HK-2 (cell line): ENCODE data around the gene STAG1.
"Not testable (repeated sequence)": the region's sequence is repeated elsewhere in the genome, so short reads cannot be mapped to it uniquely, and the experiment has no call there.

ENCODE experiments used
- DNase-seq: peaks from one replicate; pipeline ENCODE4 v3.0.0-alpha.2; 2018; ENCODE audit not compliant: unreplicated experiment

Gene STAG1

DNA sequence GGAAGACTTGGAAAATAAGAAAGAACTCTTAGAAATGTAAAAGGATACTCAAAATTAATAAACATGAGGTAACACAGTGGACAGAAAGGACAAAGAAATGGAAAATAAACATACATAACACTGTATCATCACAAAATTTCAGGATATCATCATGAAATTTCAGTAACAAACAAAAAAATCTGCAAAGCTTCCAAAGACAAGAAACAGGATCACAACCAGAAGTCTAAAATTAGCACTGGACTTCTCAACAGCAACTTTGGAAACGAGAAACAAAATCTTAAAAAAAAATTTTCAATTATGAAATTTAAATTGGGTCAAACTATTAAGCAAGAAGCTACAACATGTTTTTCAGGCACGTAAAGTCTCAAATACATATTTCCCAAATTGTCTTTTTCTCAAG, 238.8 kb downstream of the STAG1 start:
- DNase-seq, result no peak

DNA sequence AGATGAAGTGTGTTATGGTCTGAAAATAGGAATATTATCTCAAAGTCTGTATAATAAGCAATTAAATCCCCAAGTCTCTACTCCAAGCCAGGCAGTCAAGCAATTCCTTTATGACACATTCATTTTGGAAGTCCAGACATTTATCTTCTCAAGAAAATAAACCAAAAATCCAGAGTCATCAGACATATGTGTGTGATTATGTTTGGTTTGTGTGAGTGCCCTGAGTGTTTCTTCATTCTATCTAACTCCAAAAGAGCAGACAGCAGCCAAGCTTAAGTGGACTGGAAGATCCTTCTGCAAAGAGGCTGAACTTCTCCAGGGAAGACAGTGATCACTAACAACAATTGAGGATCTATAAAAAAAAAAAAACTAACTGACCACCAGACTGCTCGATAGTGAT, 239.8 kb downstream of the STAG1 start:
- no peak for DNase-seq

GRCh38 chr3:136505676-136506075, 246.5 kb downstream of the STAG1 start:
- DNase-seq, result no peak

DNA sequence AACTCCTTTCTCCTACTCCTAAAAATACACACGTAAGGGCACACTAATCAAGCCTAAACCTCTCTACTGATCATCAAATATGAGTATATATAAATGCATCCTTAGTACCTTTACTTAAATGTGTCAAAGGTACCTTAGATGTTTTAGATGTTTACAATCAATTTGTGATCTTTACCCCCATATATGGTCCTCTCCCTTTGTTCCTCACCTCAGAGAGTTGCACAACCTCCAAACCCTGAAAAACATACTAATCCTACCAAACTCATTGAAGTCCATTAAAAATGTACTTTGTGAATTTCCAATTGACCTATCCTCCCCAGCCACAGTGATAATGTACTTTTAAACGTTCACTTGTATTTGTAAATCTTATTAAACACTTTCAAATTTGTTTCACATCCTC, 249.1 kb downstream of the STAG1 start:
- DNase-seq, result no peak

DNA sequence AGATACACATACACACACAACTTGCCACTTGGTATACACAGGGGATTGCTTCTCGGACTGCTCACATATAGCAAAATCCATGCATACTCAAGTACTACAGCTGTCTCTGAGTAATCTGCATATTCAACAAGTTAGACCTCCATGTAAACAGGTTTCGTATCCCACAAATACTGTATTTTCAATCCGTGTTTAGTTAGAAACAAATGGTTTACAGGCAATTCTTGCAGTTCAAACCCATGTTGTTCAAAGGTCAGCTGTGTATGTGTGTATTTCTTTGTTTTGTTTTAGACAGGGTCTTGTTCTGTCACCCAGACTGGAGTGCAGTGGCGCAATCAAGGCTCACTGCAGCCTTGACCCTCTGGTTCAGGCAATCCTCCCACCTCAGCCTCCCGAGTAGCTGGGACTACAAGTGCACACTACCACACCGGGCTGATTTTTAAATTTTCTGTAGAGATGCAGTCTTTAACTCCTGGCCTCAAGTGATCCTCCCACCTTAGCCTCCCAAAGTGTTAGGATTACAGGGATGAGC, 253.2 kb downstream of the STAG1 start:
- no peak for DNase-seq

DNA sequence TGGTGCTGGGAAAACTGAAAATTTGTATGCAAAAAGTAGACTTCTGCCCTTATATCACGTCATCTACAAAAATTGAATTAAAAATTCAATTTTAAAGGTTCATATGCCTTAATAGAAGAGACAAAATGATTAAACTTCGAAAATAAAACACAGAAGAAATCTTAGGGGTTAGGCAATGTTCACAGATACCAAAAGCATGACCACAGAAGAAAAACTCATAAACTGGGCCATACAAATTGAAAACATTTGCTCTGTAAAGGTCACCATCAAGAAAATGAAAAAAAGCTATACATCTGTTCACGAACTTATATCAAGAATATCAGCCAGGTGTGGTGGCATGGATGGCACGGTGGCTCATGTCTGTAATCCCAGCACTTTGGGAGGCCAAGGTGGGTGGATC, 257.0 kb downstream of the STAG1 start:
- no peak for DNase-seq

- DNase-seq, result no peak
Measured at GRCh38 chr3:136490646-136491405, 261.4 kb downstream of the STAG1 start.

DNA sequence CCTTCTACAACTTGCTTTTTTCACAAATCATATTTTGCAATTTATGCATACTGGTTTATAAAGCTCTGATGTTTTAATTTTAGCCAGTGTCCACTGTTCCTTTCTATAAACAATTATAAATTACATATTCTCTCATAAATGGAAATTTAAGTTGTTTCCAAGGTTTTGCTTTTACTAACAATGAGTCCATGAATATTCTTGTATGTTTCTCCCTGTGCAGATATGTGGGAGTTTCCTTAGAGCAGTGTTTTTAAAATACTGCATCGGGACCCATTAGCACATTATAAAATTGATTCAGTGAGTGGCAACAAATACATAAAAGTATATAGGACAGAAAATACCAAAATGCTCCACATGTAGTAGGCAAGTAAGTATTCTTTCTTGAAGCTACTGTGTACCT, 266.4 kb downstream of the STAG1 start:
- DNase-seq, result no peak

DNA sequence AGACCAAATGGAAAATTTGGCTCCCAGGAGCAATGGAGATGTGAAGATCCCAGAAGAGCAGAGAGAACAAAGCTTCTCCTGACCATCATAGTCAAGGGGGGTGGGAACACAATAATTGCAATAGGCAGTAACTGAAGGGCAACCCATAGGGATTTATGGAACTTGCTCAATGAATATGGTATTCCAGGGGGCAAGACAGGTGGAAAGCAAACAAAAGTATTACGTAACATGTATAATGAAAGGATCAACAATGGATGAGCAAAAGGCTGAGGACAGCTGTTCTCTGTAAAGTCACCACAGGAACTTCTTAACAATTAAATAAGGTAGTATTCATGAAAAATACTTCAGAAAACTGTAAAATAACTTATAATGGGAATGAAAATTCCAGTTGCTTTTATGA, 275.9 kb downstream of the STAG1 start:
- DNase-seq, result no peak

DNA sequence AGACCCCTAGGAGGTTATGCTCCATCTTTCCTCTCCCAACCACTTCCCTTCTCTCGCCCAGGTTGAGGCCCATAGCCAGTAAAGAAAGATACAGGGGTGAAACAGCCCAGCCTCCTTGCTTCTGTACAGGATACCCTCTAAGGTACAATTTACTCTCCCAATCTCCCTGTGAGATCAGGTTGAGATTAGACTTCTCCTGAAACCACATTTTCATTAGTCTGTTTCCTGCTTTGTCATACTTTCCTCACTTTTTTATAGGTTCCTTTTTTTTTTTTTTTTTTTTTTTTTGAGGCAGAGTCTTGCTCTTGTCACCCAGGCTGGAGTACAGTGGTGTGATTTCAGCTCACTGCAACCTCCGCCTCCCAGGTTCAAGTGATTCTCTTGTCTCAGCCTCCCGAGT, 277.3 kb downstream of the STAG1 start:
- DNase-seq, result not testable (repeated sequence)

DNA sequence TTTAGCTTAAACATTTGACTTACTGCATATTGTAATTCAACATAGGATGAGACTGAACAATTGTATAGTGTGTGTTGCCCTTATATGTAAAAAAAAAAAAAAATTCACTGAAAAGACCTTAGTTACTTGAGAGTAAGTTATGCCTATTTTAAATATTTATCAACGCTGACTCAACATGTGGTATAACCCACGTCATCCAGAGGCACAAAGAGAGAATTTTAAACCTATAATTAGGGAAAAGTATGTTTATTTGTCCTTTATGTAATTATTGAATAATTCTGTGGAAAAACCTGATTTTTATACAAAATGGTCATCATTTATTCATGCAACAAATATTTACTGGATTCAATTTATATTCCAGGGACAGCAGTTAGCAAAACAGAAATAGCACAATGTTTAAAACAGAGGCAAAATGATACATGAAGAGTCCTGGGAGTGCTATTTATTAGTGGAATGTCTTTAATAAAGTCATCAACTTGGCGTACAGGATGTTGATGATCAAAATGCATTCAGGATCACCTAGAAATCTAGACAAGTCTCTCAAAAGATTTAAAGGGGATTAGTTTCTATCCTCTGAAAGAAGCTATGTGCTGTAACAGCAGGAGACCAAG, 278.4 kb downstream of the STAG1 start:
- no peak for DNase-seq

GRCh38 chr3:136465296-136465695, 286.9 kb downstream of the STAG1 start:
- DNase-seq, result no peak

GRCh38 chr3:136464502-136464901, 287.7 kb downstream of the STAG1 start:
- no peak for DNase-seq

- DNase-seq, result no peak
Measured at GRCh38 chr3:136463170-136463569, 289.0 kb downstream of the STAG1 start.

GRCh38 chr3:136457793-136458192, 294.4 kb downstream of the STAG1 start:
- no peak for DNase-seq

DNA sequence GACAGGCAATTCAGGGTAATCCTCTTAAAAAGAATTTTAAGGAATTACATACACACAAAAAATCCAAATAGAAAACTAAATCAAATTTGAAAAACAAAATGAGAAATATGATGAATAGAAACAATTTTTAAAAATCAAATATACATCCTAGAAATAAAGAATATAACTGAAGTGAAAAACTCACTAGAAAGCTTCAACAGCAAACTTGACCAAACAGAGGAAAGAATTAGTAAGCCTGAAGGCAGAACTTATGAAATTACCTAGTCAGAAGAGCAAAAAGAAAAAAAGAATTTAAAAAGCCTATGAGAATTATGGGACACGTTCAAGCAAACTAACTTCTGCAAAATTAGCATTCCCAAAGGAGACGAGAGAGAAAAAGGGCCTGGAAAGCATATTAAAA, 296.0 kb downstream of the STAG1 start:
- DNase-seq, result no peak

DNA sequence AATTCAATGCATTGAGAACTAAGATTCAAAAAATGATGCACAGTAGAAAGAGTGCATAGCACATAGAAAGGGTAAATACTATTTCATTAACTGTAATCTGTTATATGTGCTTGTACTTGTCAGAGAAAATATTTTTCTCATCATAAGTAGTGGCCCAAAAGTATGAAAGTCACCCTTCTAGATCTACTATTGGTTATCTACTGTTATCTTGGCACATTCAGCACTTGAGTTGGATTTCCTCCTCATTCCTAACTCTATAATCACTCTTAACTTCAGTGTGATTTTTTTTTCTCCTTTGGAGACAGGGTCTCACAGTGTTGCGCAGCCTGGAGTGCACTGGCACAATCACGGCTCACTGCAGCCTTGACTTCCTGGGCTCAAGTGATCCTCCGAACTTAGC, 307.6 kb downstream of the STAG1 start:
- no peak for DNase-seq

- no peak for DNase-seq
Measured at GRCh38 chr3:136437043-136437442, 315.1 kb downstream of the STAG1 start.

DNA sequence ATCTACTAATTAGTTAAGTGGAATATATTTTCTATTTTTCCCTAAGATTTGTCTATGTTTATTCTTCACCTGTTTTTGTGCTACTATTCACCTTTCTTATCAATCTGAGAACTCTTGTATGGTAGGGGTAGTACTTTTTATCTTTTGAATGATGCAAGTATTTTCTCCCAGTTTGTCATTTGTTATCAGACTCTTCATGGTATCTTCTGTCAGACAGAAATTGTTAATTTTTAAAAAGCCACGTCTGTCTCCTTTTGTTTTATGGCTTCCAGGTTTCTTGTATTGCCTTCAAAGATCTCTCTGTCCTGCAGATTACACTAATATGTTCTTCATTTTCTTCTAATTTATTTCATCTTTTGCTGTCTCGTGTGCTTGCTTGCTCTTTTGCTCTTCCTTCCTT, 317.7 kb downstream of the STAG1 start:
- no peak for DNase-seq

GRCh38 chr3:136432685-136433084, 319.5 kb downstream of the STAG1 start:
- no peak for DNase-seq

DNA sequence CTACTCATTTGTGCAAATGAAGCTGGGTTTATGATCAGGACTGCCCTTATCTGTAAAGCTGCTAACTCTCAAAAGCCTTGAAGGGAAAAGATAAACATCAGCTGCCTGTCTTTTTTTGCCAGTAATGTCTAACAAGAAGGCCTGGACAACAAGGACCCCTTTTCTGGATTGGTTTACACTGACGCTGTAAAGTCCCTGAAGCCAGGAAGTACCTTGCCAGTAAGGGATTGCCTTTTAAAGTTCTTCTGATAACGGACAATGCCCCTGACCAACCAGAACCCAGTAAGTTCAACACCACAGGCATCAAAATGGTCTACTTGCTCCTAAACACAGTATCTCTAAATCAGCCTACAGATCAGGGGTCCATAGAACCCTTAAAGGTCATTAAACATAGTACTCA, 324.0 kb downstream of the STAG1 start:
- no peak for DNase-seq

GRCh38 chr3:136427236-136427635, 324.9 kb downstream of the STAG1 start:
- DNase-seq, result no peak

GRCh38 chr3:136414476-136414875, 337.7 kb downstream of the STAG1 start:
- no peak for DNase-seq

DNA sequence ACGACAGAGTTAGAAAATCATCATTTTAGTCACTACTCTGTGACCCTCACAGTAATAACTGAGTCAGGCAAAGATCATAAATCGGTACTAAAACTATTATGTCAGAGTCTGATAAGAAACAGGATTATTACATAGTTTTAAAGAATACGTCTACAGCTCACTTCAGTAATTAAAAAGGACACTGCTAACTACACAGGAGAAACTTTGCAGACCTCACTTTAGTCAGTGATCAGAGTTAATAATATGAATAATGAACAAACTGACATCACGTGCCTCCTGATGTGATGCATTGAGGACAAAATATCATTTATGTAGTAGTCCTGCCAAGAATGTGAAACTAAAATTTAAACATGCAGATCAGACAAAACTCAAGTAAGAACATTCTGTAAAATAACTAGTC, 339.9 kb downstream of the STAG1 start:
- no peak for DNase-seq
